OCI-LY7 (cell line): ENCODE results near the gene EHBP1.

Experiments
- CTCF ChIP-seq: fragments of 200-600 bp; sonication (generic); conservative IDR thresholded peaks from 2 replicates; pipeline ENCODE4 v1.5.1; 2014; ENCODE audit warnings: mild to moderate bottlenecking, antibody characterized with exemption, low read length, moderate library complexity, mixed read lengths
- EZH2phosphoT487 ChIP-seq: fragments of 200-600 bp; sonication (generic); IDR thresholded peaks from 2 replicates; pipeline ENCODE4 v1.6.1; 2018; ENCODE audit warnings: low read depth, borderline replicate concordance, mild to moderate bottlenecking, mixed run types, antibody characterized with exemption, low read length, moderate library complexity, mixed read lengths

DNA sequence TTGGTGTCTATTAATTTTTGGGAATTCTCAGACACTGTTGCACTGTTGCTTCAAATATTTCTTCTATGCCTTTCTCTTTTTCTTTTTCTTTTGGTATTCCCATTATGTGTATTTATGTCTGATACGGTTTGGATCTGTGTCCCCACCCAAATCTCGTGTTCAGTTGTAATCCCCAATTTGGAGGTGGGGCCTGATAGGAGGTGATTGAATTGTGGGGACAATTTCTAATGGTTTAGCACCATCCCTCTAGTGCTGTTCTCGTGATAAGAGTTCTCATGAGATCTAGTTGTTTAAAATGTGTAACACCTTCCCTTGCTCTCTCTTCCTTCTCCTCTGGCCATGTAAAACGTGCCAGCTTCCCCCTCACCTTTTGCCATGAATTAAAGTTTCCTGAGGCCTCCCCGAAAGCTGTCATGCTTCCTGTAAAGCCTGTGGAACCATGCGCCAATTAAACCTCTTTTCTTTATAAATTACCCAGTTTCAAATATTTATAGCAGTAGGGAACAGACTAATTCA lies 26.8 kb downstream of the EHBP1 start:
- TF ChIP-seq CTCF = no peak
- no peak for TF ChIP-seq EZH2phosphoT487
